IPS-15b (cell line): ENCODE results near the gene KCTD1.

Experiments
- H3K27me3 ChIP-seq: one replicate; pipeline ENCODE4 v1.6.1; 2013; ENCODE audit warnings: low read length; ENCODE audit not compliant: control insufficient read depth, insufficient read depth
- H3K36me3 ChIP-seq: one replicate; pipeline ENCODE4 v1.6.1; 2013; ENCODE audit warnings: low read length; ENCODE audit not compliant: control insufficient read depth, insufficient read depth
- H3K4me1 ChIP-seq: one replicate; pipeline ENCODE4 v1.6.1; 2013; ENCODE audit warnings: mild to moderate bottlenecking, low read length; ENCODE audit not compliant: control insufficient read depth, insufficient read depth
- H3K4me3 ChIP-seq: one replicate; pipeline ENCODE4 v1.5.1; 2013; ENCODE audit warnings: low read depth, low read length
- H3K9ac ChIP-seq: one replicate; pipeline ENCODE4 v1.6.1; 2013; ENCODE audit warnings: low read depth, mild to moderate bottlenecking, low read length
- H3K9me3 ChIP-seq: one replicate; pipeline ENCODE4 v1.6.1; 2013; ENCODE audit warnings: mild to moderate bottlenecking, low read length; ENCODE audit not compliant: control insufficient read depth, insufficient read depth

KCTD1 gene

GRCh38 chr18:26476697-26477096 is 71.7 kb downstream of the KCTD1 start:
- H3K9ac ChIP-seq = no peak overlapping the region
- H3K36me3 ChIP-seq = no peaks in the 10 kb centered on the region
- H3K27me3 ChIP-seq = no peaks in the 10 kb centered on the region
- H3K9me3 ChIP-seq = no peaks in the 10 kb centered on the region
- H3K4me1 ChIP-seq = peaks cover 17% of the 10 kb centered on the region
- H3K4me3 ChIP-seq = no peak overlapping the region

- no peak overlapping the region for H3K4me3 ChIP-seq
- H3K9ac ChIP-seq = no peak overlapping the region
- H3K27me3 ChIP-seq = no peaks in the 10 kb centered on the region
- H3K9me3 ChIP-seq = no peaks in the 10 kb centered on the region
- peaks cover 12% of the 10 kb centered on the region for H3K4me1 ChIP-seq
- no peaks in the 10 kb centered on the region for H3K36me3 ChIP-seq
These were observed 73.8 kb downstream of the KCTD1 start for GRCh38 chr18:26474542-26474941.

GRCh38 chr18:26473672-26474071 is 74.7 kb downstream of the KCTD1 start:
- Histone ChIP-seq H3K4me3 (no peak overlapping the region), H3K9ac (no peak overlapping the region), H3K27me3 (no peaks in the 10 kb centered on the region), H3K9me3 (no peaks in the 10 kb centered on the region), H3K36me3 (no peaks in the 10 kb centered on the region), H3K4me1 (peaks cover 9% of the 10 kb centered on the region)

- no peak overlapping the region for H3K4me3 ChIP-seq
- no peaks in the 10 kb centered on the region for H3K9me3 ChIP-seq
- H3K36me3 ChIP-seq = no peaks in the 10 kb centered on the region
- no peak overlapping the region for H3K9ac ChIP-seq
- no peaks in the 10 kb centered on the region for H3K27me3 ChIP-seq
- H3K4me1 ChIP-seq = no peaks in the 10 kb centered on the region
These were observed 76.5 kb downstream of the KCTD1 start for GRCh38 chr18:26471826-26472225.

- H3K4me3 ChIP-seq = no peak overlapping the region
- H3K9me3 ChIP-seq = no peaks in the 10 kb centered on the region
- no peaks in the 10 kb centered on the region for H3K36me3 ChIP-seq
- H3K9ac ChIP-seq = no peak overlapping the region
- H3K4me1 ChIP-seq = no peaks in the 10 kb centered on the region
- no peaks in the 10 kb centered on the region for H3K27me3 ChIP-seq
These were observed 77.3 kb downstream of the KCTD1 start for GRCh38 chr18:26471027-26471426.

- H3K9ac ChIP-seq = no peak overlapping the region
- no peaks in the 10 kb centered on the region for H3K27me3 ChIP-seq
- no peaks in the 10 kb centered on the region for H3K36me3 ChIP-seq
- H3K9me3 ChIP-seq = no peaks in the 10 kb centered on the region
- H3K4me1 ChIP-seq = no peaks in the 10 kb centered on the region
- H3K4me3 ChIP-seq = no peak overlapping the region
These were observed 78.2 kb downstream of the KCTD1 start for GRCh38 chr18:26470011-26470637.

GRCh38 chr18:26468931-26469340 is 79.4 kb downstream of the KCTD1 start:
- H3K27me3 ChIP-seq = no peaks in the 10 kb centered on the region
- no peaks in the 10 kb centered on the region for H3K9me3 ChIP-seq
- no peak overlapping the region for H3K9ac ChIP-seq
- H3K4me1 ChIP-seq = no peaks in the 10 kb centered on the region
- H3K4me3 ChIP-seq = no peak overlapping the region
- H3K36me3 ChIP-seq = no peaks in the 10 kb centered on the region

- Histone ChIP-seq H3K36me3 (no peaks in the 10 kb centered on the region), H3K4me3 (no peak overlapping the region), H3K9ac (no peak overlapping the region), H3K4me1 (no peaks in the 10 kb centered on the region), H3K27me3 (no peaks in the 10 kb centered on the region), H3K9me3 (no peaks in the 10 kb centered on the region)
These were observed 82.3 kb downstream of the KCTD1 start for GRCh38 chr18:26466026-26466425.

- Histone ChIP-seq H3K4me3 (no peak overlapping the region), H3K27me3 (no peaks in the 10 kb centered on the region), H3K9me3 (no peaks in the 10 kb centered on the region), H3K4me1 (no peaks in the 10 kb centered on the region), H3K9ac (no peak overlapping the region), H3K36me3 (no peaks in the 10 kb centered on the region)
These were observed 82.9 kb downstream of the KCTD1 start for GRCh38 chr18:26465431-26465830.

- Histone ChIP-seq H3K36me3 (no peaks in the 10 kb centered on the region), H3K27me3 (no peaks in the 10 kb centered on the region), H3K4me3 (no peak overlapping the region), H3K9ac (no peak overlapping the region), H3K4me1 (no peaks in the 10 kb centered on the region), H3K9me3 (no peaks in the 10 kb centered on the region)
These were observed 84.0 kb downstream of the KCTD1 start for GRCh38 chr18:26464128-26465011.

GRCh38 chr18:26462355-26462754 is 86.0 kb downstream of the KCTD1 start:
- Histone ChIP-seq H3K27me3 (peaks cover 11% of the 10 kb centered on the region), H3K9me3 (no peaks in the 10 kb centered on the region), H3K9ac (no peak overlapping the region), H3K4me1 (peaks cover 5% of the 10 kb centered on the region), H3K36me3 (no peaks in the 10 kb centered on the region), H3K4me3 (no peak overlapping the region)

GRCh38 chr18:26461405-26461804 is 86.9 kb downstream of the KCTD1 start:
- no peak overlapping the region for H3K9ac ChIP-seq

More at GRCh38 chr18:26461405-26461804, 86.9 kb downstream of the KCTD1 start:
- Histone ChIP-seq H3K4me1 (peaks cover 9% of the 10 kb centered on the region), H3K9me3 (no peaks in the 10 kb centered on the region), H3K27me3 (peaks cover 11% of the 10 kb centered on the region), H3K4me3 (no peak overlapping the region), H3K36me3 (no peaks in the 10 kb centered on the region)
